ENCODE results near the gene PPM1D.

DNA sequence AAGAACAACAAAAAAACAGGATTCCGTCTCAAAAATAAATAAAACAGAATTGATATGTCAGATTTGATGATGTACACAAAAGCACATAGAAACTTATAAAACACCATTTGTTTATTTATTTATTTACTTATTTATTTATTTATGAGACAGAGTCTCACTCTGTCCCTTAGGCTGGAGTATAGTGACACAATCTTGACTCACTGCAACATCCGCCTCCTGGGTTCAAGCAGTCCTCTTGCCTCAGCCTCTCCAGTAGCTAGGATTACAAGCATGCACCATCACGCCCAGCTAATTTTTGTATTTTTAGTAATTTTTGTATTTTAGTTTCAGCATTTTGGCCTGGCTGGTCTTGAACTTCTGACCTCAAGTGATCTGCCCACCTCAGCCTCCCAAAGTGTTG, 99.1 kb downstream of the PPM1D start:
- TF ChIP-seq FOXM1 (IDR thresholded peaks at IDR 0.05; ENCODE audit: low read depth) (no peak), SMC3 (IDR thresholded peaks at IDR 0.05; ENCODE audit: low read depth, low read length) (no peak), EP300 (IDR thresholded peaks at IDR 0.05; ENCODE audit: borderline replicate concordance in 1 of 2, low read depth in 1 of 2, low read length in 1 of 2) (no peak), SIN3A (IDR thresholded peaks at IDR 0.05; ENCODE audit: borderline replicate concordance, low read depth, low read length) (no peak)
- TF ChIP-seq, protein P1, sequence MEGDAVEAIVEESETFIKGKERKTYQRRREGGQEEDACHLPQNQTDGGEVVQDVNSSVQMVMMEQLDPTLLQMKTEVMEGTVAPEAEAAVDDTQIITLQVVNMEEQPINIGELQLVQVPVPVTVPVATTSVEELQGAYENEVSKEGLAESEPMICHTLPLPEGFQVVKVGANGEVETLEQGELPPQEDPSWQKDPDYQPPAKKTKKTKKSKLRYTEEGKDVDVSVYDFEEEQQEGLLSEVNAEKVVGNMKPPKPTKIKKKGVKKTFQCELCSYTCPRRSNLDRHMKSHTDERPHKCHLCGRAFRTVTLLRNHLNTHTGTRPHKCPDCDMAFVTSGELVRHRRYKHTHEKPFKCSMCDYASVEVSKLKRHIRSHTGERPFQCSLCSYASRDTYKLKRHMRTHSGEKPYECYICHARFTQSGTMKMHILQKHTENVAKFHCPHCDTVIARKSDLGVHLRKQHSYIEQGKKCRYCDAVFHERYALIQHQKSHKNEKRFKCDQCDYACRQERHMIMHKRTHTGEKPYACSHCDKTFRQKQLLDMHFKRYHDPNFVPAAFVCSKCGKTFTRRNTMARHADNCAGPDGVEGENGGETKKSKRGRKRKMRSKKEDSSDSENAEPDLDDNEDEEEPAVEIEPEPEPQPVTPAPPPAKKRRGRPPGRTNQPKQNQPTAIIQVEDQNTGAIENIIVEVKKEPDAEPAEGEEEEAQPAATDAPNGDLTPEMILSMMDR (IDR thresholded peaks at IDR 0.05): no peak

All from SK-N-SH (cell line).